Astrocyte (in vitro differentiated cells and primary cell): ENCODE results near the gene MAGT1. TPM values are rescaled to one million over a fixed set of nuclear protein-coding genes. Genes with fewer than 3 reads are reported as not detected.

Experiments used
- DNase-seq: peaks from one replicate; pipeline ENCODE4 v3.0.0-alpha.2; 2010; ENCODE audit warnings: low read depth
- FAIRE-seq: peaks from 2 replicates; lab custom pipeline; 2011; peaks lifted over from hg19 to GRCh38; lab: Jason Lieb, UNC
- H2AFZ ChIP-seq: 2 replicates; pipeline ENCODE4 v1.6.0; 2012; ENCODE audit warnings: low read depth, low read length, inconsistent platforms
- H3K27ac ChIP-seq: 2 replicates; pipeline ENCODE4 v1.5.1; 2011; ENCODE audit warnings: low read depth, low read length, inconsistent platforms
- H3K27me3 ChIP-seq: 2 replicates; pipeline ENCODE4 v1.6.0; 2011; ENCODE audit warnings: low read length, inconsistent platforms; ENCODE audit not compliant: insufficient read depth
- H3K36me3 ChIP-seq: 2 replicates; pipeline ENCODE4 v1.5.1; 2011; ENCODE audit warnings: low read length, inconsistent platforms; ENCODE audit not compliant: insufficient read depth
- H3K4me1 ChIP-seq: 2 replicates; pipeline ENCODE4 v1.5.1; 2011; ENCODE audit warnings: low read length, inconsistent platforms; ENCODE audit not compliant: insufficient read depth
- H3K4me2 ChIP-seq: 2 replicates; pipeline ENCODE4 v1.6.0; 2012; ENCODE audit warnings: low read length, inconsistent platforms
- H3K4me3 ChIP-seq: 2 replicates; pipeline ENCODE4 v1.5.1; 2011; ENCODE audit warnings: low read depth, mild to moderate bottlenecking, low read length, inconsistent platforms; ENCODE audit not compliant: insufficient read depth
- H3K79me2 ChIP-seq: 2 replicates; pipeline ENCODE4 v1.6.0; 2012; ENCODE audit warnings: mild to moderate bottlenecking, low read length, inconsistent platforms; ENCODE audit not compliant: insufficient read depth
- H3K9ac ChIP-seq: 2 replicates; pipeline ENCODE4 v1.6.0; 2012; ENCODE audit warnings: mild to moderate bottlenecking, low read length, inconsistent platforms
- H3K9me3 ChIP-seq: 2 replicates; pipeline ENCODE4 v1.5.1; 2012; ENCODE audit warnings: low read depth, mild to moderate bottlenecking, low read length, inconsistent platforms; ENCODE audit not compliant: insufficient read depth
- H4K20me1 ChIP-seq: 2 replicates; pipeline ENCODE4 v1.6.0; 2012; ENCODE audit warnings: low read length, inconsistent platforms; ENCODE audit not compliant: insufficient read depth
- H3K27ac Mint-ChIP-seq: one replicate; pipeline ENCODE4 v1.8.0; 2021; ENCODE audit warnings: mild to moderate bottlenecking, mixed read lengths; ENCODE audit not compliant: unreplicated experiment
- H3K27me3 Mint-ChIP-seq: one replicate; pipeline ENCODE4 v1.8.0; 2021; ENCODE audit warnings: low read depth, mixed read lengths; ENCODE audit not compliant: unreplicated experiment
- H3K36me3 Mint-ChIP-seq: one replicate; pipeline ENCODE4 v1.8.0; 2021; ENCODE audit warnings: low read depth, mixed read lengths; ENCODE audit not compliant: unreplicated experiment
- H3K4me1 Mint-ChIP-seq: one replicate; pipeline ENCODE4 v1.8.0; 2021; ENCODE audit warnings: low read depth, mixed read lengths; ENCODE audit not compliant: unreplicated experiment
- H3K4me3 Mint-ChIP-seq: one replicate; pipeline ENCODE4 v1.8.0; 2021; ENCODE audit warnings: mild to moderate bottlenecking, moderate library complexity, mixed read lengths; ENCODE audit not compliant: unreplicated experiment
- H3K9me3 Mint-ChIP-seq: one replicate; pipeline ENCODE4 v1.8.0; 2021; ENCODE audit warnings: mild to moderate bottlenecking, mixed read lengths; ENCODE audit not compliant: unreplicated experiment
- EZH2 ChIP-seq: IDR thresholded peaks from 2 replicates; pipeline ENCODE4 v1.6.1; 2012; ENCODE audit warnings: mild to moderate bottlenecking, low read length, inconsistent platforms; ENCODE audit not compliant: insufficient read depth
- total RNA-seq: library from RNA; stranded (reverse); gene quantifications from 2 replicates; pipeline ENCODE4 v1.2.1, GENCODE V29; 2021
- TF ChIP-seq, protein P1 (sequence below): IDR thresholded peaks from 2 replicates; pipeline ENCODE4 v1.5.1; 2011; ENCODE audit warnings: low read depth, mild to moderate bottlenecking, inconsistent platforms, low read length, moderate library complexity; ENCODE audit not compliant: insufficient read depth

The MAGT1 gene
- total RNA-seq, 1 donor from 2014 or later: 84.3 TPM

DNA sequence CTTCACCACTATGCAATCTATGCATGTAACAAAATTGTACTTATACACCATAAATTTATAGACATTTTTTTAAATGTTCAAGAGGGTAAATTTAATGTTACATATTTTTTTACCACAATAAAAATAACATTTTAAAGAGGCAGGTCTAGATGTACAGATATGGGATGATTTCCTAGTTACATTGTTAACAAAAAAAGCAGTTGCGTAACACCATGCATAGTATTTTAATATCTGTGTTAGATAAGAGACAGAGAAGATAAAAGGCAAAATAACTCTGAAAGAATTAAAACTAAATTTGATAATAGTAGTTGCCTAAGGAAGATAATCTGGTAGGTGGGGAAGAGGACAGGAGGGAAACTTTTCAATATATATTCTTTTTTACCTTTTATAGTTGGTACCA is 100.1 kb downstream of the MAGT1 start:
- Histone ChIP-seq H3K4me2 (no peak overlapping the region), H3K9me3 (no peaks in the 10 kb centered on the region), H3K9ac (no peak overlapping the region), H3K36me3 (no peaks in the 10 kb centered on the region), H3K4me1 (no peaks in the 10 kb centered on the region), H3K27ac (no peak overlapping the region), H3K27me3 (no peaks in the 10 kb centered on the region), H3K79me2 (no peaks in the 10 kb centered on the region), H2AFZ (no peak overlapping the region), H3K4me3 (no peak overlapping the region), H4K20me1 (no peaks in the 10 kb centered on the region)
- no peaks in the 10 kb centered on the region for H3K4me1 Mint-ChIP-seq
- H3K27ac Mint-ChIP-seq: no peak overlapping the region
- no peaks in the 10 kb centered on the region for H3K9me3 Mint-ChIP-seq
- no peak for TF ChIP-seq EZH2
- TF ChIP-seq, protein P1, sequence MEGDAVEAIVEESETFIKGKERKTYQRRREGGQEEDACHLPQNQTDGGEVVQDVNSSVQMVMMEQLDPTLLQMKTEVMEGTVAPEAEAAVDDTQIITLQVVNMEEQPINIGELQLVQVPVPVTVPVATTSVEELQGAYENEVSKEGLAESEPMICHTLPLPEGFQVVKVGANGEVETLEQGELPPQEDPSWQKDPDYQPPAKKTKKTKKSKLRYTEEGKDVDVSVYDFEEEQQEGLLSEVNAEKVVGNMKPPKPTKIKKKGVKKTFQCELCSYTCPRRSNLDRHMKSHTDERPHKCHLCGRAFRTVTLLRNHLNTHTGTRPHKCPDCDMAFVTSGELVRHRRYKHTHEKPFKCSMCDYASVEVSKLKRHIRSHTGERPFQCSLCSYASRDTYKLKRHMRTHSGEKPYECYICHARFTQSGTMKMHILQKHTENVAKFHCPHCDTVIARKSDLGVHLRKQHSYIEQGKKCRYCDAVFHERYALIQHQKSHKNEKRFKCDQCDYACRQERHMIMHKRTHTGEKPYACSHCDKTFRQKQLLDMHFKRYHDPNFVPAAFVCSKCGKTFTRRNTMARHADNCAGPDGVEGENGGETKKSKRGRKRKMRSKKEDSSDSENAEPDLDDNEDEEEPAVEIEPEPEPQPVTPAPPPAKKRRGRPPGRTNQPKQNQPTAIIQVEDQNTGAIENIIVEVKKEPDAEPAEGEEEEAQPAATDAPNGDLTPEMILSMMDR: no peak
- FAIRE-seq: no peak
- no peaks in the 10 kb centered on the region for H3K27me3 Mint-ChIP-seq
- H3K4me3 Mint-ChIP-seq: no peak overlapping the region
- H3K36me3 Mint-ChIP-seq: no peaks in the 10 kb centered on the region
- DNase-seq: no peak

DNA sequence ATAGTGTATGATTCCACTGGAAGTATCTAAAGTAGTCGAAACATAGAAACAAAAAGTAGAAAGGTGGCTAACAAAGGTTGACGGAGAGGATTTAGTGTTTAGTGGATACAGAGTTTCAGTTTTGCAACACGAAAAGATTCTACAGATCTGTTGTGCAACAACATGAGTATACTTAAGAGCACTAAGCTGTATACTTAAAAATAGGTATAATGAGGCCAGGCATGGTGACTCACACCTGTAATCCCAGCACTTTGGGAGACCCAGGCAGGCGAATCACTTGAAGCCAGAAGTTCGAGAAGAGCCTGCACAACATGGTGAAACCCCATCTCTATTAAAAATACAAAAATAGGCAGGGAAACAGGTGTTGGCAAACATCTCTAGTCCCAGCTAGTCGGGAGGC is 101.3 kb downstream of the MAGT1 start:
- H3K27me3 ChIP-seq: no peaks in the 10 kb centered on the region
- no peak overlapping the region for H2AFZ ChIP-seq
- H3K4me3 ChIP-seq: no peak overlapping the region
- no peak overlapping the region for H3K27ac ChIP-seq
- FAIRE-seq (no peak), DNase-seq (no peak)
- TF ChIP-seq, protein P1: no peak
- no peak for TF ChIP-seq EZH2
- no peaks in the 10 kb centered on the region for H3K79me2 ChIP-seq
- H3K36me3 Mint-ChIP-seq: no peaks in the 10 kb centered on the region
- H3K36me3 ChIP-seq: no peaks in the 10 kb centered on the region
- H3K4me1 Mint-ChIP-seq: no peaks in the 10 kb centered on the region
- H3K27ac Mint-ChIP-seq: no peak overlapping the region
- H3K9me3 ChIP-seq: no peaks in the 10 kb centered on the region
- H3K4me2 ChIP-seq: no peak overlapping the region
- no peak overlapping the region for H3K9ac ChIP-seq
- H4K20me1 ChIP-seq: no peaks in the 10 kb centered on the region
- no peaks in the 10 kb centered on the region for H3K27me3 Mint-ChIP-seq
- H3K4me1 ChIP-seq: no peaks in the 10 kb centered on the region
- no peaks in the 10 kb centered on the region for H3K9me3 Mint-ChIP-seq
- no peak overlapping the region for H3K4me3 Mint-ChIP-seq

DNA sequence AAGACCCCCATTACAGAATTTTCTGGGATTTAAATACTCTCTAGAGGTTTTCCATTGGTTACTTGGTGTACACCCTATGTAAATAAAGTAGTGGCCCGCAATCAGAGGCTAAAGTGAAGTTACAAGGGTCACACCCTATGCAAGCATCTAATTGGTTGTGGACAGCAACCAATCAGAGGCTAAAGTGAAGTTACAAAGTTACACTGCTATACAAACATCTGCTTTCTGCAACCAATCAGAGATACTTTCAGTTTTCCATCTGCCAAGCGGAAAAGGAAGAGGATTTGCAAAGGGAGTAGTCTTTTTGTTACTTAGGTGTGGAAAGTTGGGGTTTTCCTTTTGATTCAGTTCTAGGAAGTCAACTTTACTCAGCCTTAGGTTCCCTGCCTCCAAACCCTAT is 107.2 kb downstream of the MAGT1 start:
- Mint-ChIP-seq H3K27ac (no peak overlapping the region), H3K9me3 (no peaks in the 10 kb centered on the region), H3K27me3 (no peaks in the 10 kb centered on the region), H3K4me1 (peaks cover 6% of the 10 kb centered on the region), H3K4me3 (no peak overlapping the region), H3K36me3 (no peaks in the 10 kb centered on the region)
- Histone ChIP-seq H3K27me3 (no peaks in the 10 kb centered on the region), H3K9ac (no peak overlapping the region), H4K20me1 (peaks cover 23% of the 10 kb centered on the region), H3K9me3 (no peaks in the 10 kb centered on the region), H3K36me3 (no peaks in the 10 kb centered on the region), H3K4me1 (peaks cover 5% of the 10 kb centered on the region), H3K4me3 (no peak overlapping the region), H3K79me2 (peaks cover 33% of the 10 kb centered on the region), H3K4me2 (no peak overlapping the region), H2AFZ (no peak overlapping the region), H3K27ac (no peak overlapping the region)
- DNase-seq: no peak
- no peak for FAIRE-seq
- TF ChIP-seq EZH2: no peak
- TF ChIP-seq, protein P1: no peak
